ENCODE data around the gene HOOK1. TPM values are rescaled to one million over a fixed set of nuclear protein-coding genes. Genes with fewer than 3 reads are reported as not detected.

Gene HOOK1
- polyA plus RNA-seq, 1 donor (not counting 4 experiments of a cell fraction or from before 2014, with no cell fraction given), result 12.7 TPM

- FAIRE-seq (peak; percentile 90), DNase-seq (ENCODE audit: low read depth, low spot score) (no peak)
- Histone ChIP-seq H3K4me1 (ENCODE audit: control insufficient read depth, extremely low read depth, insufficient read depth, low read length) (peaks cover 39% of the 10 kb centered on the region), H3K4me2 (ENCODE audit: control insufficient read depth, extremely low read depth, insufficient read depth, low read depth, low read length) (peak overlapping the region; percentile 25), H3K4me3 (ENCODE audit: control insufficient read depth in 2 of 3, extremely low read depth in 1 of 3, insufficient read depth in 2 of 3, low read depth in 1 of 3, low read length in 3 of 3) (no peak overlapping the region), H3K27me3 (ENCODE audit: control insufficient read depth, extremely low read depth, insufficient read depth, low read length) (no peaks in the 10 kb centered on the region), H3K9ac (ENCODE audit: control insufficient read depth, extremely low read depth, insufficient read depth, low read length) (no peak overlapping the region), H3K79me2 (ENCODE audit: control insufficient read depth, insufficient read depth, low read length) (no peaks in the 10 kb centered on the region), H3K9me1 (ENCODE audit: control insufficient read depth, extremely low read depth, insufficient read depth, low read length) (peaks cover 2% of the 10 kb centered on the region), H4K20me1 (ENCODE audit: control insufficient read depth, extremely low read depth, insufficient read depth, low read length) (no peaks in the 10 kb centered on the region), H3K36me3 (ENCODE audit: control insufficient read depth in 2 of 2, extremely low read depth in 1 of 2, insufficient read depth in 2 of 2, low read length in 2 of 2) (no peaks in the 10 kb centered on the region), H3K9me3 (ENCODE audit: control insufficient read depth, low read depth, low read length) (no peaks in the 10 kb centered on the region), H3K27ac (ENCODE audit: control insufficient read depth, insufficient read depth, low read length) (no peak overlapping the region), H2AFZ (ENCODE audit: control insufficient read depth, low read length) (peak overlapping the region; percentile 71)
- TF ChIP-seq CTCF (optimal IDR thresholded peaks at IDR 0.05 in 1 of 3, IDR thresholded peaks at IDR 0.05 in 1 of 3, conservative IDR thresholded peaks at IDR 0.05 in 1 of 3; ENCODE audit: extremely low read depth in 1 of 3, insufficient read depth in 2 of 3, low read length in 3 of 3), result no peak
- TF ChIP-seq EZH2 (IDR thresholded peaks at IDR 0.05; ENCODE audit: low read length), result no peak
- dilution Hi-C loops (cut with MboI; ENCODE audit: extremely low pct_ligation_motif_present, low sequenced_read_pairs), result no loop called here
Observed at GRCh38 chr1:59768792-59769735, 45.7 kb upstream of the HOOK1 start.

DNA sequence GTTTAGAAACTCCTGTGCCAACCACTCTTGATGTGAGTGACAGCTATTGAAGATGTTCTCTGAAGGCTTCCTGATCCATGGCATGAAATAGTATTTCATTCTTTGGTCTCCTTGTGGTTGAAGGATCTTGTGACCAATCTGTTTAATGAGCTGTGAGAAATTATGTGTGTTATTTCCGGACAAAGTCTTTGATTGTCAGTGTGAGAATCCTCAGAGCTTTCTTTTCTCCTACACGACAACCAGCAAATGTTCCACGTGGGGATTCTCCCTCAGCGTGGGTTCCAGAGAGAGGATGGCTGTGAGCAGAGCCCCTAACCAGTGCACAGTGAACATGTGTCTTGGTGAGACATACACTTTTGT is 45.0 kb upstream of the HOOK1 start:
- Histone ChIP-seq H4K20me1 (ENCODE audit: control insufficient read depth, extremely low read depth, insufficient read depth, low read length) (no peaks in the 10 kb centered on the region), H3K9ac (ENCODE audit: control insufficient read depth, extremely low read depth, insufficient read depth, low read length) (no peak overlapping the region), H3K27me3 (ENCODE audit: control insufficient read depth, extremely low read depth, insufficient read depth, low read length) (no peaks in the 10 kb centered on the region), H3K79me2 (ENCODE audit: control insufficient read depth, insufficient read depth, low read length) (no peaks in the 10 kb centered on the region), H3K9me3 (ENCODE audit: control insufficient read depth, low read depth, low read length) (no peaks in the 10 kb centered on the region), H3K27ac (ENCODE audit: control insufficient read depth, insufficient read depth, low read length) (no peak overlapping the region), H3K9me1 (ENCODE audit: control insufficient read depth, extremely low read depth, insufficient read depth, low read length) (peaks cover 2% of the 10 kb centered on the region), H2AFZ (ENCODE audit: control insufficient read depth, low read length) (no peak overlapping the region), H3K36me3 (ENCODE audit: control insufficient read depth in 2 of 2, extremely low read depth in 1 of 2, insufficient read depth in 2 of 2, low read length in 2 of 2) (no peaks in the 10 kb centered on the region), H3K4me2 (ENCODE audit: control insufficient read depth, extremely low read depth, insufficient read depth, low read depth, low read length) (no peak overlapping the region), H3K4me3 (ENCODE audit: control insufficient read depth in 2 of 3, extremely low read depth in 1 of 3, insufficient read depth in 2 of 3, low read depth in 1 of 3, low read length in 3 of 3) (no peak overlapping the region), H3K4me1 (ENCODE audit: control insufficient read depth, extremely low read depth, insufficient read depth, low read length) (peaks cover 36% of the 10 kb centered on the region)
- DNase-seq (ENCODE audit: low read depth, low spot score), result no peak
- no peak for FAIRE-seq
- dilution Hi-C loops (cut with MboI; ENCODE audit: extremely low pct_ligation_motif_present, low sequenced_read_pairs), result no loop called here
- no peak for TF ChIP-seq EZH2 (IDR thresholded peaks at IDR 0.05; ENCODE audit: low read length)
- TF ChIP-seq CTCF (optimal IDR thresholded peaks at IDR 0.05 in 1 of 3, IDR thresholded peaks at IDR 0.05 in 1 of 3, conservative IDR thresholded peaks at IDR 0.05 in 1 of 3; ENCODE audit: extremely low read depth in 1 of 3, insufficient read depth in 2 of 3, low read length in 3 of 3), result no peak

Measured in keratinocyte (primary cell).